Stimulated activated CD8-positive, alpha-beta memory T cell treated with anti-CD3 and anti-CD28 coated beads, Interleukin-7, amount 100 ng/mL, for 1 hour (primary cell): ENCODE measurements around the gene RNF151.
"Not testable (repeated sequence)": the region's sequence is repeated elsewhere in the genome, so short reads cannot be mapped to it uniquely, and the experiment has no call there.

Source experiments
- DNase-seq, 2 donors: peaks; one replicate each; pipeline ENCODE4 v3.0.0-alpha.2; 2020; ENCODE audit warnings: low read depth in 2 of 2

RNF151 gene, protein sequence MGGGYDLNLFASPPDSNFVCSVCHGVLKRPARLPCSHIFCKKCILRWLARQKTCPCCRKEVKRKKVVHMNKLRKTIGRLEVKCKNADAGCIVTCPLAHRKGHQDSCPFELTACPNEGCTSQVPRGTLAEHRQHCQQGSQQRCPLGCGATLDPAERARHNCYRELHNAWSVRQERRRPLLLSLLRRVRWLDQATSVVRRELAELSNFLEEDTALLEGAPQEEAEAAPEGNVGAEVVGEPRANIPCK

GRCh38 chr16:1966460-1966859 lies at the start of gene RNF151:
RNF151 (plus strand) TSS chr16:1966856; CDS start chr16:1966882, 26 bp downstream.
- DNase-seq = no peak

- no peak for DNase-seq
Measured at GRCh38 chr16:1917056-1917664, 49.5 kb upstream of the RNF151 start.

GRCh38 chr16:1917665-1918350 lies 48.8 kb upstream of the RNF151 start:
- no peak for DNase-seq

GRCh38 chr16:1918351-1919326 lies 48.0 kb upstream of the RNF151 start, which contains the start of gene HS3ST6:
HS3ST6 (minus strand) TSS chr16:1918415; CDS start chr16:1918323, 92 bp downstream.
- DNase-seq = no peak

- no peak for DNase-seq
Measured at GRCh38 chr16:1919327-1919998, 47.2 kb upstream of the RNF151 start.

- not testable (repeated sequence) for DNase-seq
Measured at GRCh38 chr16:1920122-1920521, 46.5 kb upstream of the RNF151 start.

DNA sequence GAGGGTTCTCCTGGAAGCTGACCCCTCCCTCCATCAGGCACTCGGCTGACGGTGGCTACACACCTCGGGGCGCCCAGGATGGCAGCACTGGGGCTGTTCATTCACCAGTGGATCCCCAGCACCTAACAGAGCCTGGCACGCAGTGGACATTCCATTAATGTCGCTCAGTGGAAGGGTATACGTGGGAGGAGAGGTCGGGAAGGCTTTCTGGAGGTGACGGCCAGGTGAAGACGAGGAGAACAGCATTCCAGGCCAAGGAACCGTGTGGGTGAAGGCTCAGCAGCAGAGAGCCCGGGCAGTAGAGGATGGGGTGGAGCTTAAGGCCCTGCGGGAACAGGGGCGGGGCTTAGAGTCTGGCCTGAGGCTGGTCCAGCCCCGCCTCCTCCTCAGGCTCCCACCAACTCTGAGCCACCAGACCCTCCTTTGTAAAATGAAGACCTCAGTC lies 45.9 kb upstream of the RNF151 start:
- DNase-seq = no peak

- DNase-seq = no peak
Measured at GRCh38 chr16:1922357-1922756, 44.3 kb upstream of the RNF151 start.

DNA sequence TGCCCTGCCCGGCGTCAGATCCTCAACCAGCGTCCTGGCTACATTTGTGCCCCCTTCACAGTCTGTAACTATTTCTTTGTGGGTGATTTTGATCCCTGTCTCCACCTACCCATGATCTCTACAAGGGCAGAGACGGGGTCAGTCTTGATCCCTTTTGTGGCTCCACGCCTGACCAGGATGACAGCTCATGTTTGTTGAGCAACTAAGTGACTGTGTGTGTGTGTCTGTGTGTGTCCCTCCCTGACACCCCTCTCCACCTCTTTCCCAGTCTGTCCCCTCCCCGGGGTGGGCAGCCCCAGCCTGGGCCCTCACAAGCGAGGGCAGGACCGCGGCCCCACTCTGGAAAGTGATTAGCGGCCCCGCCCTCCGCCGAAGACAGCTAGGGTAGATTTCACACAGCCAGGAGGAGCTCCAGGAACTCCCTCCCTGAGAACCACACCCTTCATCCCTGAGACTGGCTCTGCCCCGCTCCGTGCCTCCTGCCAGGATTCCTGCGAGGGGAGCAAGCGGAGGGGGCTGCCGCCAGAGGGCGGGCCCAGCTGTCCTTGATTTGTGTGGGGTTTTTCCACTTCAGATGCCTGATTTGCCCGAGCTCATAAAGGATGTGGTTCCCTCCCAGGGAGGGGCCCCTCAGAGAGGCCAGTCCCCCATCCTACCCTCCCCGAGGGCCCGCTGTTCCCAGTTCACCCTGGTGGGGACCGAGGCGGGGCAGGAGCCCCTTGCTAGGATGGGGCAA lies 43.2 kb upstream of the RNF151 start:
- DNase-seq = no peak

DNA sequence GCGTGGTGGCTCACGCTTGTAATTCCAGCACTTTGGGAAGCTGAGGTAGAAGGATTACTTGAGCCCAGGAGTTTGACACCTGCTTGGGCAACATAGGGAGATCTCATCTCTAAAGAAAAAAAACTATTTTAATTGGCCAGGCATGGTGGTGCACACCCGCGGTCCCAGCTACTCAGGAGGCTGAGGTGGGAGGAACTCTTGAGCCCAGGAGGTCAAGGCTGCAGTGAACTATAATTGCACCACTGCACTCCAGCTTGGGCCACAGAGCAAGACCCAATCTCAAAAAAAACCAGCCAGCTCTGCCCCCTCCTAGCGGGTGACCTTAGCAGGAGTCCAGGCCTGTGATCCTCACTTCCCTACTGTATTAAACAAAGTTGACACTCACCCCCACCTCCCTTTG lies 42.6 kb upstream of the RNF151 start:
- DNase-seq = no peak

DNA sequence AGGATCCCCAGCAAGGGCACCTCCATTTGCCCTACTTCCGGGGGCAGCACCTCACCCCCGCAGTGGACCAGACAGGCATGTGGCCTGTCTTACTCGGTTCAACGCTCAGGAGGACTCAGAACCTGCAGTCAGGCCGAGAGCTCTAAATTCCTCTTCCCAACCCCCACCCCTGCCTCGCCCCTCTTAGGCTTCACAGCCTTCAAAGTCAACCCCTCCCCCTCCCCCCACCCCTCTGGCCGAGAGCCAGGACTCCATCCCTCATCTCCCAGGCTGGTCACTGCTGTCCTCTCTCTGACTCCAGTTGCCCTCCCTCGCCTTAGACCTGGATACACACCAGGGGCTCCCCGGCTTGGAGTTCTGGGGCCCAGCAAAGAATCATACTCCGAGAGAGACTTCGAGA lies 40.4 kb upstream of the RNF151 start:
- no peak for DNase-seq

GRCh38 chr16:1929105-1929504 lies 37.6 kb upstream of the RNF151 start:
- no peak for DNase-seq

- DNase-seq = peak; percentile 86 to 89
Measured at GRCh38 chr16:1929578-1930337, 36.9 kb upstream of the RNF151 start.

GRCh38 chr16:1930338-1930720 lies 36.3 kb upstream of the RNF151 start:
- DNase-seq = no peak

DNA sequence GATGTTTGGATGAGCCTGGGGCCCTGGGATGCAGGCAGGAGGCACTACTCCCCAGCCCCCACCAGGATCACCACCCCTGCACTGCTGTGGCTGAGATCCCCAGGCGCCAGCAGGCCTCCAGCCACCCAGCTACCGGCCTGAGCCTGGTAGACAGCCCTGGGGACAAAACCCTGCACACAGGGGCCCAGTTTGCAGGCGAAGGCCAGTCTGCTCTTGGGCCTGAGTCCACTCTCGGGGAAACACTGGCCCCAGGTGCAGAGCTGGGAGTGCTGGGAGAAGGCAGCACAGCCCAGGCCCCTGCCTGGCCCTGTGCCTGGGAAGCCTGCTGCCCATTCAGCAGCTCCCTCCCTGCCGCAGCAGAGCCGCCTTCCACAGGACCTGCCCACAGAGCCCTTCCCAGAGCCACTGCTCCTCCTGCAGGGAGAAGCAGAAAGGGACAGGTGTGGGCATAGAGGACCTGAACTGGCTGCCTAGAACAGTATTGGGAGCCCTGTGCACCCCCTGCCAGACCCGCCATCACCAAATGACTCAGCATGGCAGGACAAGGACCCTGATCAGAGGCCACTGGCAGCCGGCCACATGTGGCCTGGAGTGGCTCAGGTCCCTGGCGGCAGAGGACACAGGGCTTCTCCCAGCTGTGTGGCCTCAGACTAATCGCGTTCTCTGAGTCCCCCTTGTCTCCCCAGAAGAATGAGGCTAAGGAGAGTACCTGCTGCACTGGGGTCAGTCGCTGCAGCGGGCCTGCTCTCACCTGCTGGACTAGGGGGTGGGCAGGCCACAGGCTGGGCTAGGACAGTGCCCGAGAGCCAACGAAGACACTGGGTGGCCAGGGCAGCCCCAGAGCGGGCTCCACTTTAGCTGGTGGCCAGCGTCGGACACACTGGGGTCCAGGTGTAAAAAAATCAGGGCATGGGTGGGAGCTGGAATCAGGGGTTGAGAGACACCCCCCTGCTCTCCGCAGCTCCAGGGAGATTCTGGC lies 34.3 kb upstream of the RNF151 start:
- no peak for DNase-seq

GRCh38 chr16:1933097-1933661 lies 33.5 kb upstream of the RNF151 start:
- no peak for DNase-seq

DNA sequence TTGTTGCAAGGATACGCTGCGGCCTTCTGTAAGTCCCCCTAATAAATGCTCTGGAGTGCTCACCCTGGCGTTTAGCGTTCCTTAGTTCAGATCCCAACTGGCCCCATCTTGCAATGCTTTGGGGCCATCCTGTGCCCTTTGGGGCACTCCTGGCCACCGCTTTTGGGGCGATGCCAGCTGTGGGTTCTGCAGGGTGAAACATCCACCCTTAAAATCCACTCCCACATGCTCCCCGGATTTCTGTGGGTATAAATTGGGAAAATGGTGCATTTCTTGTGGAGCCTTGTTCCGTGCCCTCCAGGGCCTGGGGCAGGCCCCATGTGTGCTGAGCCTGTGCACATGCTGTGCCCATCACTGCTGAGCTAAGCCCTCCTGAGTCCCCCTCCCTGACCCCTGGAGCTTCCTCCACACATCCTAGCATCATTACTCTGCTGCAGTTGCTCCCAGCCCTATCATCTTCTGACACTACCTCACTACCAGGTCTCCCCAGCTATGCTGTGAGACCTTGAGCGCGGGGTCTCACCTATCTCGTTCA lies 29.6 kb upstream of the RNF151 start:
- DNase-seq = no peak

GRCh38 chr16:1938316-1938715 lies 28.3 kb upstream of the RNF151 start:
- no peak for DNase-seq
